ENCODE measurements around the gene RASAL2.
"Not testable (repeated sequence)": the region's sequence is repeated elsewhere in the genome, so short reads cannot be mapped to it uniquely, and the experiment has no call there.

DNA sequence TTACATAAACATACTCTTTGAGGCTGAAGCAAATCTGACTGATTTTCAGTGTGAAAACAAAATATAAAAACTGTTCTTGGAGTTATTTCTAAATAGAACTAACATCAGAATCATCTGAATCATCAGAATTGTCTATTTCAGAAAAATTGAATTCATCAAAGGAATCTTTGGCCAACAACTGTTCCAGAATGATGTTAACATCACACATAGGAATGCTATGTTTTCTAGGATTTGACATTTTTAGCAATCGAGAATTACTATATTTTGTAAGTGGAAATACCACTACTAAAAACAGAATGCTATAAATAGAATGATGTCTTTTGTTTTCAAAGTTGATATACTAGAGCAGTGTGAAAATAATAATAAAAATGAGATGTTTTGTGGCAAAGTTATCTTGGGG lies 258.0 kb downstream of the RASAL2 start:
- TF ChIP-seq, protein P1, sequence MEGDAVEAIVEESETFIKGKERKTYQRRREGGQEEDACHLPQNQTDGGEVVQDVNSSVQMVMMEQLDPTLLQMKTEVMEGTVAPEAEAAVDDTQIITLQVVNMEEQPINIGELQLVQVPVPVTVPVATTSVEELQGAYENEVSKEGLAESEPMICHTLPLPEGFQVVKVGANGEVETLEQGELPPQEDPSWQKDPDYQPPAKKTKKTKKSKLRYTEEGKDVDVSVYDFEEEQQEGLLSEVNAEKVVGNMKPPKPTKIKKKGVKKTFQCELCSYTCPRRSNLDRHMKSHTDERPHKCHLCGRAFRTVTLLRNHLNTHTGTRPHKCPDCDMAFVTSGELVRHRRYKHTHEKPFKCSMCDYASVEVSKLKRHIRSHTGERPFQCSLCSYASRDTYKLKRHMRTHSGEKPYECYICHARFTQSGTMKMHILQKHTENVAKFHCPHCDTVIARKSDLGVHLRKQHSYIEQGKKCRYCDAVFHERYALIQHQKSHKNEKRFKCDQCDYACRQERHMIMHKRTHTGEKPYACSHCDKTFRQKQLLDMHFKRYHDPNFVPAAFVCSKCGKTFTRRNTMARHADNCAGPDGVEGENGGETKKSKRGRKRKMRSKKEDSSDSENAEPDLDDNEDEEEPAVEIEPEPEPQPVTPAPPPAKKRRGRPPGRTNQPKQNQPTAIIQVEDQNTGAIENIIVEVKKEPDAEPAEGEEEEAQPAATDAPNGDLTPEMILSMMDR (IDR thresholded peaks at IDR 0.05): not testable (repeated sequence)
- TF ChIP-seq EP300 (IDR thresholded peaks at IDR 0.05): not testable (repeated sequence)

All from suprapubic skin (tissue), 3 donors.